CD4-positive, CD25-positive, alpha-beta regulatory T cell (primary cell): ENCODE results near the gene SELENOF. TPM values are rescaled to one million over a fixed set of nuclear protein-coding genes. Genes with fewer than 3 reads are reported as not detected.
A peak's percentile ranks its signal among the peaks of the same experiment; 100 is the strongest.

Source experiments
- ATAC-seq, 2 donors: fragments of 150-1000 bp; cut with Tn5 transposase; one replicate each; pipeline ENCODE4 v1.10.0; 2021; ENCODE audit warnings: low read depth in 2 of 2, moderate number of reproducible peaks in 2 of 2, moderate library complexity in 1 of 2
- DNase-seq, 3 donors: peaks; one replicate each; pipeline versions ENCODE4 v3.0.0 to v3.0.0-alpha.2; 2012 to 2022; ENCODE audit warnings: mixed read lengths in 1 of 3
- H3K27ac ChIP-seq: one replicate; pipeline ENCODE4 v1.7.0; 2013; ENCODE audit warnings: mild to moderate bottlenecking, low read length; ENCODE audit not compliant: insufficient read depth, poor library complexity, severe bottlenecking
- H3K27me3 ChIP-seq: one replicate; pipeline ENCODE4 v1.7.0; 2013; ENCODE audit warnings: low read length; ENCODE audit not compliant: control insufficient read depth, insufficient read depth
- H3K36me3 ChIP-seq: one replicate; pipeline ENCODE4 v1.7.0; 2013; ENCODE audit warnings: mild to moderate bottlenecking, low read length, moderate library complexity; ENCODE audit not compliant: control insufficient read depth, insufficient read depth
- H3K4me1 ChIP-seq: 2 replicates; pipeline ENCODE4 v1.7.0; 2013; ENCODE audit warnings: mild to moderate bottlenecking, low read length; ENCODE audit not compliant: insufficient read depth, control insufficient read depth, poor library complexity, severe bottlenecking
- H3K4me3 ChIP-seq: one replicate; pipeline ENCODE4 v1.7.0; 2013; ENCODE audit warnings: low read depth, mild to moderate bottlenecking, low read length, moderate library complexity
- H3K9me3 ChIP-seq, 2 experiments: 1 replicate in 1 of 2; 2 replicates in 1 of 2; pipeline ENCODE4 v1.7.0; 2013; ENCODE audit warnings: low read length in 2 of 2, mild to moderate bottlenecking in 1 of 2, moderate library complexity in 1 of 2; ENCODE audit not compliant: control insufficient read depth in 2 of 2
- H3K27ac Mint-ChIP-seq, 3 donors: one replicate each; pipeline ENCODE4 v1.8.0; 2020 to 2022; ENCODE audit warnings: mild to moderate bottlenecking in 3 of 3, mixed read lengths in 3 of 3, moderate library complexity in 2 of 3
- H3K27me3 Mint-ChIP-seq: one replicate; pipeline ENCODE4 v1.8.0; 2022; ENCODE audit warnings: mild to moderate bottlenecking, mixed read lengths
- H3K36me3 Mint-ChIP-seq: one replicate; pipeline ENCODE4 v1.8.0; 2020; ENCODE audit warnings: mixed read lengths
- H3K4me1 Mint-ChIP-seq, 4 donors: one replicate each; pipeline ENCODE4 v1.8.0; 2020 to 2022; ENCODE audit warnings: mixed read lengths in 4 of 4, mild to moderate bottlenecking in 1 of 4
- H3K4me3 Mint-ChIP-seq, 4 donors: one replicate each; pipeline ENCODE4 v1.8.0; 2020 to 2022; ENCODE audit warnings: mild to moderate bottlenecking in 4 of 4, mixed read lengths in 4 of 4, moderate library complexity in 3 of 4
- H3K9me3 Mint-ChIP-seq, 7 donors: one replicate each; pipeline ENCODE4 v1.8.0; 2020 to 2022; ENCODE audit warnings: mixed read lengths in 7 of 7, mild to moderate bottlenecking in 3 of 7, moderate library complexity in 2 of 7
- polyA plus RNA-seq, 4 donors: library from polyadenylated mRNA; unstranded; fragments of 300-500 nt; fragmentation: Illumina TruSeq; gene quantifications; one replicate each; pipeline ENCODE4 v1.2.3, GENCODE V29; 2021
- total RNA-seq: library from RNA; stranded (reverse); gene quantifications from one replicate; pipeline ENCODE4 v1.2.3, GENCODE V29; 2022

Gene SELENOF
- total and polyA plus RNA-seq, 5 donors from 2014 or later = 128 to 322 (median 295) TPM

- Mint-ChIP-seq H3K27ac (no peak overlapping the region), H3K4me1 (peaks cover 9 to 31% (median 18%) of the 10 kb centered on the region in 4 donors), H3K27me3 (peaks cover under 1% of the 10 kb centered on the region), H3K9me3 (peaks cover 0 to 2% (median 0%) of the 10 kb centered on the region in 7 donors), H3K36me3 (peaks cover 4% of the 10 kb centered on the region), H3K4me3 (peak overlapping the region in 1 of 4 donors; percentile 43)
- H3K27me3 ChIP-seq = no peaks in the 10 kb centered on the region
- H3K4me1 ChIP-seq = peaks cover 35% of the 10 kb centered on the region
- H3K4me3 ChIP-seq = no peak overlapping the region
- DNase-seq = no peak
- H3K36me3 ChIP-seq = no peaks in the 10 kb centered on the region
- no peak overlapping the region for H3K27ac ChIP-seq
- ATAC-seq = no peak
- H3K9me3 ChIP-seq = peaks cover 0 to 3% of the 10 kb centered on the region in 2 experiments
Measured at GRCh38 chr1:86916752-86917151, 2.8 kb upstream of the SELENOF start.

GRCh38 chr1:86915737-86916235 lies 1.9 kb upstream of the SELENOF start:
- no peaks in the 10 kb centered on the region for H3K9me3 ChIP-seq
- Mint-ChIP-seq H3K27me3 (peaks cover 4% of the 10 kb centered on the region), H3K4me3 (no peak overlapping the region), H3K9me3 (no peaks in the 10 kb centered on the region), H3K4me1 (peaks cover 17 to 38% (median 25%) of the 10 kb centered on the region in 4 donors), H3K36me3 (peaks cover 6% of the 10 kb centered on the region), H3K27ac (no peak overlapping the region)
- no peaks in the 10 kb centered on the region for H3K36me3 ChIP-seq
- no peak for DNase-seq
- no peaks in the 10 kb centered on the region for H3K27me3 ChIP-seq
- H3K4me3 ChIP-seq = peak overlapping the region; percentile 93
- ATAC-seq = no peak
- peaks cover 43% of the 10 kb centered on the region for H3K4me1 ChIP-seq
- peak overlapping the region; percentile 76 for H3K27ac ChIP-seq

GRCh38 chr1:86914998-86915736 lies 1.2 kb upstream of the SELENOF start:
- ATAC-seq (no peak), DNase-seq (peak; percentile 24 to 67 (median 48))
- peak overlapping the region; percentile 93 for H3K4me3 ChIP-seq
- Mint-ChIP-seq H3K27ac (no peak overlapping the region), H3K36me3 (peaks cover 8% of the 10 kb centered on the region), H3K4me1 (peaks cover 19 to 39% (median 27%) of the 10 kb centered on the region in 4 donors), H3K4me3 (no peak overlapping the region), H3K27me3 (peaks cover 4% of the 10 kb centered on the region), H3K9me3 (no peaks in the 10 kb centered on the region)
- H3K4me1 ChIP-seq = peaks cover 43% of the 10 kb centered on the region
- peaks cover 1% of the 10 kb centered on the region for H3K36me3 ChIP-seq
- H3K9me3 ChIP-seq = no peaks in the 10 kb centered on the region
- H3K27me3 ChIP-seq = no peaks in the 10 kb centered on the region
- peak overlapping the region; percentile 76 for H3K27ac ChIP-seq

- H3K27ac Mint-ChIP-seq = no peak within 1 kb of the TSS
- no peak for ATAC-seq
Measured at GRCh38 chr1:86914601-86914997, 673 bp upstream of the SELENOF start, which contains the start of gene HS2ST1. Gene HS2ST1 (plus strand): TSS chr1:86914635.

GRCh38 chr1:86913399-86913895 lies 479 bp downstream of the SELENOF start:
- H3K4me1 Mint-ChIP-seq = peaks cover 20 to 56% (median 43%) of the 10 kb centered on the region in 4 donors
- Histone ChIP-seq H3K4me3 (peak overlapping the region; percentile 98), H3K4me1 (peaks cover 43% of the 10 kb centered on the region), H3K36me3 (peaks cover 9% of the 10 kb centered on the region), H3K9me3 (no peaks in the 10 kb centered on the region), H3K27me3 (no peaks in the 10 kb centered on the region), H3K27ac (peak overlapping the region; percentile 97)
- peaks cover 4% of the 10 kb centered on the region for H3K27me3 Mint-ChIP-seq
- H3K36me3 Mint-ChIP-seq = peaks cover 21% of the 10 kb centered on the region
- H3K27ac Mint-ChIP-seq = no peak overlapping the region
- no peaks in the 10 kb centered on the region for H3K9me3 Mint-ChIP-seq
- no peak overlapping the region for H3K4me3 Mint-ChIP-seq
- ATAC-seq (no peak), DNase-seq (peak; percentile 22 to 72 (median 43))

More at GRCh38 chr1:86914601-86914997, 673 bp upstream of the SELENOF start, which contains the start of gene HS2ST1:
- no peaks in the 10 kb centered on the region for H3K9me3 ChIP-seq
- H3K4me1 Mint-ChIP-seq = peaks cover 15 to 45% (median 32%) of the 10 kb centered on the region in 4 donors
- H3K4me3 Mint-ChIP-seq = no peak within 1 kb of the TSS
- peaks cover 43% of the 10 kb centered on the region for H3K4me1 ChIP-seq
- no peaks in the 10 kb centered on the region for H3K9me3 Mint-ChIP-seq
- H3K27me3 Mint-ChIP-seq = peaks cover 4% of the 10 kb centered on the region
- no peaks in the 10 kb centered on the region for H3K27me3 ChIP-seq
- DNase-seq = no peak
- H3K27ac ChIP-seq = peak within 1 kb of the TSS; percentile 97
- H3K36me3 Mint-ChIP-seq = peaks cover 13% of the 10 kb centered on the region
- H3K4me3 ChIP-seq = peak within 1 kb of the TSS; percentile 98
- peaks cover 6% of the 10 kb centered on the region for H3K36me3 ChIP-seq

GRCh38 chr1:86912281-86912900 lies 1.5 kb downstream of the SELENOF start:
- Mint-ChIP-seq H3K4me3 (peak overlapping the region in 2 of 4 donors; percentile 12 to 47), H3K4me1 (peaks cover 26 to 57% (median 45%) of the 10 kb centered on the region in 4 donors), H3K9me3 (no peaks in the 10 kb centered on the region), H3K27ac (peak overlapping the region; percentile 48 to 84 (median 67)), H3K27me3 (peaks cover 4% of the 10 kb centered on the region), H3K36me3 (peaks cover 27% of the 10 kb centered on the region)
- peak overlapping the region; percentile 98 for H3K4me3 ChIP-seq
- peaks cover 12% of the 10 kb centered on the region for H3K36me3 ChIP-seq
- DNase-seq = no peak
- peaks cover 43% of the 10 kb centered on the region for H3K4me1 ChIP-seq
- no peak for ATAC-seq
- H3K27ac ChIP-seq = no peak overlapping the region
- H3K27me3 ChIP-seq = no peaks in the 10 kb centered on the region
- H3K9me3 ChIP-seq = no peaks in the 10 kb centered on the region

- Mint-ChIP-seq H3K36me3 (peaks cover 28% of the 10 kb centered on the region), H3K9me3 (no peaks in the 10 kb centered on the region), H3K27ac (no peak overlapping the region), H3K27me3 (no peaks in the 10 kb centered on the region), H3K4me3 (no peak overlapping the region), H3K4me1 (peaks cover 35 to 47% (median 41%) of the 10 kb centered on the region in 4 donors)
- peak overlapping the region; percentile 9 for H3K4me3 ChIP-seq
- no peak for DNase-seq
- H3K4me1 ChIP-seq = peaks cover 14% of the 10 kb centered on the region
- H3K36me3 ChIP-seq = peaks cover 35% of the 10 kb centered on the region
- H3K9me3 ChIP-seq = no peaks in the 10 kb centered on the region
- H3K27me3 ChIP-seq = no peaks in the 10 kb centered on the region
- ATAC-seq = no peak
- H3K27ac ChIP-seq = no peak overlapping the region
Measured at GRCh38 chr1:86906419-86906818, 7.5 kb downstream of the SELENOF start.
